Naive thymus-derived CD8-positive, alpha-beta T cell (primary cell): ENCODE measurements around the gene PTK6. TPM values are rescaled to one million over a fixed set of nuclear protein-coding genes. Genes with fewer than 3 reads are reported as not detected.
"Not testable (repeated sequence)": the region's sequence is repeated elsewhere in the genome, so short reads cannot be mapped to it uniquely, and the experiment has no call there.

ENCODE experiments used
- ATAC-seq, 2 donors: fragments of 150-1000 bp; cut with Tn5 transposase in 1 of 2; sonication (Bioruptor Pico), chemical (Tn5 transposase) in 1 of 2; 1 replicate in 1 of 2; 2 replicates in 1 of 2; pipeline ENCODE4 v1.10.0; 2021; ENCODE audit warnings: mild to moderate bottlenecking in 2 of 2, moderate library complexity in 2 of 2
- POLR2A ChIA-PET: fragments of 350-600 bp; sonication (Branson Sonifier 250); formaldehyde crosslinking; loops from one replicate; lab custom pipeline; 2021; ENCODE audit warnings: antibody characterized with exemption; lab: Charles Lee
- DNase-seq, 10 donors: peaks; one replicate each; pipeline versions ENCODE4 v3.0.0 to v3.0.0-alpha.2; 2020 to 2022
- H3K27ac Mint-ChIP-seq, 10 donors: one replicate each; pipeline ENCODE4 v1.8.0; 2020 to 2022; ENCODE audit warnings: mild to moderate bottlenecking in 10 of 10, mixed read lengths in 10 of 10, moderate library complexity in 4 of 10, inconsistent platforms in 1 of 10
- H3K27me3 Mint-ChIP-seq, 5 donors: one replicate each; pipeline ENCODE4 v1.8.0; 2021 to 2022; ENCODE audit warnings: mixed read lengths in 5 of 5
- H3K36me3 Mint-ChIP-seq, 3 donors: one replicate each; pipeline ENCODE4 v1.8.0; 2020 to 2022; ENCODE audit warnings: mixed read lengths in 3 of 3, mild to moderate bottlenecking in 2 of 3, inconsistent platforms in 1 of 3
- H3K4me1 Mint-ChIP-seq, 4 donors: one replicate each; pipeline ENCODE4 v1.8.0; 2021 to 2022; ENCODE audit warnings: mixed read lengths in 4 of 4
- H3K4me3 Mint-ChIP-seq, 10 donors: one replicate each; pipeline ENCODE4 v1.8.0; 2020 to 2022; ENCODE audit warnings: mild to moderate bottlenecking in 10 of 10, mixed read lengths in 10 of 10, moderate library complexity in 6 of 10, inconsistent platforms in 1 of 10
- H3K9me3 Mint-ChIP-seq, 9 donors: one replicate each; pipeline ENCODE4 v1.8.0; 2020 to 2022; ENCODE audit warnings: mixed read lengths in 9 of 9, mild to moderate bottlenecking in 3 of 9, inconsistent platforms in 1 of 9, moderate library complexity in 1 of 9
- polyA plus RNA-seq, 3 donors: library from polyadenylated mRNA; unstranded; fragments of 300-500 nt; fragmentation: Illumina TruSeq; gene quantifications; one replicate each; pipeline ENCODE4 v1.2.3, GENCODE V29; 2021
- total RNA-seq, 8 experiments: library from RNA in 2 of 8; stranded (reverse) in 2 of 8; gene quantifications; one replicate each; pipeline ENCODE4 v1.2.3 and lab custom pipeline; 2021 to 2026

PTK6 gene
- total and polyA plus RNA-seq, 5 experiments from 2014 or later = 0.09 to 0.44 (median 0.16) TPM

- Mint-ChIP-seq H3K9me3 (no peaks in the 10 kb centered on the region), H3K27ac (no peak overlapping the region), H3K36me3 (peaks cover 0 to 10% (median 5%) of the 10 kb centered on the region in 3 donors), H3K27me3 (no peaks in the 10 kb centered on the region), H3K4me3 (no peak overlapping the region), H3K4me1 (peaks cover 0 to 5% (median 1%) of the 10 kb centered on the region in 4 donors)
- ATAC-seq = no peak
- no peak for DNase-seq
- POLR2A ChIA-PET = interaction anchor here (0.9 kb wide), 1 partner anchor 77 kb away, joined by 3 read pairs; no protein-coding TSS in a partner anchor
These were observed 23.9 kb upstream of the PTK6 start for GRCh38 chr20:63560856-63561609.

DNA sequence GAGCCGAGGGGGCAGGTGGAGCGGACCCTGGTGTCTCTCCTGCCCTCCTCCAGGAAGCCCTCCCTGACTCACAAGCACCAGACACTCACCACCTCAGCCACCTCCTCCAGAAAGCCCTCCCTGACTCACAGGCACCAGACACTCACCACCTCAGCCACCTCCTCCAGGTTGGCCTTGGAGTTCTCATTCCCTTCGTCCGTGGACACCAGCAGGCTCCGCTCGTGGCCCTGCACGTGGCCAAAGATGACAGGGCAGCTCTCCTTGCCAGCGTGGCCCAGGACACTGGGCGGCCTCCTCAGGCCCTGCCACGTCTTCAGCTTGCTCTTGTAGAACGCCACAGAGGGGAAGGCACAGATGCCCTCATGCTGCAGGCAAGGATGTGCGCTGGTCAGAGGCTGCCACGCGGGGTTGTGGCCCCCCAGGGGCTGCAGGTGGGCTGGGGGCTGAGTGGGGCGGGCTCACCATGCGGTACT lies 23.2 kb upstream of the PTK6 start:
- no peaks in the 10 kb centered on the region for H3K9me3 Mint-ChIP-seq
- DNase-seq = no peak
- H3K4me1 Mint-ChIP-seq = peaks cover 0 to 5% (median 1%) of the 10 kb centered on the region in 4 donors
- no peak overlapping the region for H3K4me3 Mint-ChIP-seq
- POLR2A ChIA-PET = no interaction called here
- no peak overlapping the region for H3K27ac Mint-ChIP-seq
- ATAC-seq = no peak
- peaks cover 0 to 10% (median 5%) of the 10 kb centered on the region in 3 donors for H3K36me3 Mint-ChIP-seq
- H3K27me3 Mint-ChIP-seq = no peaks in the 10 kb centered on the region

DNA sequence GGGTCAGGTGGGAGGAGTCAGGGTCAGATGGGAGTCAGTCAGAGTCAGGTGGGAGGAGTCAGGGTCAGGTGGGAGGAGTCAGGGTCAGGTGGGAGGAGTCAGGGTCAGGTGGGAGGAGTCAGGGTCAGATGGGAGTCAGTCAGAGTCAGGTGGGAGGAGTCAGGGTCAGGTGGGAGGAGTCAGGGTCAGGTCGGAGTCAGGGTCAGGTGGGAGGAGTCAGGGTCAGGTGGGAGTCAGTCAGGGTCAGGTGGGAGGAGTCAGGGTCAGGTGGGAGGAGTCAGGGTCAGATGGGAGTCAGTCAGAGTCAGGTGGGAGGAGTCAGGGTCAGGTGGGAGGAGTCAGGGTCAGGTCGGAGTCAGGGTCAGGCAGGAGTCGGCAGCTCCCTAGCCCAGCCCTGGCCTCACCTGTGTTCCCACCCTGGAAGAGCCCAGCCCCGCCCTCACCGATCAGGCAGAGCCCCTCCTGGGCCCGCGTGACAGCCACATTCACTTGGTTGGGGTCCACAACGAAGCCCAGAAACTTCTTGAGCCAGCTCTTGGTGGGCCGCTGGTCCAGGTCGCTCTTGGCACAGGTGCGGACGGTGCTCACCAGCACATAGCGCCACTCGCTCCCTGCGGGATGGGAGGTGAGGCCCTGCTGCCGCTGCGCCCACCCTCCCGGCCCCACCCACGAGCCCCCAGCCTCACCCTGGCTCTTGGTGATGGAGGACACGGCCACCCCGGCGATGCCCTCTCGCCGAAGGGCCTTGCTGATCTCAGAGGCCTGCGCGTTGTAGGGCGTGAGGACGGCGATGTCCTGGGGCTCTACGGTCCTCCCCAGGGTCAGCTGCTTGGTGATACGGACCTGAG lies 22.5 kb upstream of the PTK6 start:
- DNase-seq = peak in 3 of 10 donors; percentile 46 to 65 (median 55)
- H3K4me1 Mint-ChIP-seq, H3K4me3 Mint-ChIP-seq, H3K9me3 Mint-ChIP-seq, POLR2A ChIA-PET, ATAC-seq, H3K27ac Mint-ChIP-seq, H3K27me3 Mint-ChIP-seq: not testable (repeated sequence)
- peaks cover 0 to 10% (median 5%) of the 10 kb centered on the region in 3 donors for H3K36me3 Mint-ChIP-seq

DNA sequence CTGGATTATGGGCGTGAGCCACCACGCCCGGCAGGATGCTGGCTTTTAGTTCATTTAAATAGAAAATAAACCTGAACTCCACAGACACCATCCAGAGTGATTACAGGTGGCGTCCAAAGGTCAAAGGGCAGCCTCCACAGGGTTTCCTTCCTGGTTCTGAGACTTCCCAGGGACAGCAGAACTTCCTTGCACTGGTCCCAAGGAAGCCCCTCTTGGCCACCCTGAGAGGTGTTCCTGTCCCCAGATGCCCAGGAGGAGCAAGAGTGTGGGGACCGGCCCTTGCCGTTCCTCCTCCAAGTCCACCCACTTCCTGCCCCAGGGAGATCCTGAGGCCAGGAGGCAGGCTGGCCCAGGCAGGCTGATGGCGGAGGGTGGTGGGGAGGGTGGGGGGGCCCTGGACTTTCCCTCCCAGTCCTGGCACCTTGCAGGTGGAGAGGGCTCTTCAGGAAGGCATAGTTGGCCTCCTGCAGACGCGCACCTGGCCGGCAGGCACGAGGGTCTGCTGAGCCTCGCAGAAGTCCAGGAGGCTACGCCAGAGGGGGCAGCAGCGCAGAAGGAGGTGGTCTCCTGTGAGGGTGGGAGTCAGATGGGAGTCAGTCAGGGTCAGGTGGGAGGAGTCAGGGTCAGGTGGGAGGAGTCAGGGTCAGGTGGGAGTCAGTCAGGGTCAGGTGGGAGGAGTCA lies 21.8 kb upstream of the PTK6 start:
- Mint-ChIP-seq H3K27ac (no peak overlapping the region), H3K27me3 (no peaks in the 10 kb centered on the region), H3K4me3 (no peak overlapping the region), H3K36me3 (peaks cover 0 to 10% (median 5%) of the 10 kb centered on the region in 3 donors), H3K4me1 (peaks cover 0 to 7% (median 5%) of the 10 kb centered on the region in 4 donors), H3K9me3 (no peaks in the 10 kb centered on the region)
- POLR2A ChIA-PET = interaction anchor here (0.7 kb wide), 1 partner anchor 10 kb away, joined by 3 read pairs; no protein-coding TSS in a partner anchor
- no peak for DNase-seq
- no peak for ATAC-seq

- Mint-ChIP-seq H3K4me3 (peak overlapping the region in 2 of 10 donors; percentile 48 to 68), H3K27me3 (no peaks in the 10 kb centered on the region), H3K27ac (peak overlapping the region in 1 of 10 donors; percentile 87), H3K36me3 (peaks cover 0 to 10% (median 5%) of the 10 kb centered on the region in 3 donors), H3K9me3 (no peaks in the 10 kb centered on the region), H3K4me1 (peaks cover 8 to 15% (median 12%) of the 10 kb centered on the region in 4 donors)
- DNase-seq (no peak), ATAC-seq (no peak)
- POLR2A ChIA-PET = interaction anchor here (0.6 to 0.7 kb wide), 2 partner anchors 77 to 342 kb away, joined by 3 to 6 read pairs; no protein-coding TSS in a partner anchor
These were observed 20.3 kb upstream of the PTK6 start for GRCh38 chr20:63557481-63557891.

GRCh38 chr20:63556873-63557478 lies 19.8 kb upstream of the PTK6 start:
- Mint-ChIP-seq H3K4me3 (peak overlapping the region in 2 of 10 donors; percentile 48 to 68), H3K27ac (peak overlapping the region in 1 of 10 donors; percentile 87), H3K36me3 (peaks cover 0 to 10% (median 5%) of the 10 kb centered on the region in 3 donors), H3K27me3 (no peaks in the 10 kb centered on the region), H3K4me1 (peaks cover 10 to 19% (median 15%) of the 10 kb centered on the region in 4 donors), H3K9me3 (no peaks in the 10 kb centered on the region)
- ATAC-seq = no peak
- no peak for DNase-seq
- POLR2A ChIA-PET = interaction anchor here (0.6 to 0.7 kb wide), 3 partner anchors 11 to 342 kb away, joined by 3 to 6 read pairs (median 4); no protein-coding TSS in a partner anchor

DNA sequence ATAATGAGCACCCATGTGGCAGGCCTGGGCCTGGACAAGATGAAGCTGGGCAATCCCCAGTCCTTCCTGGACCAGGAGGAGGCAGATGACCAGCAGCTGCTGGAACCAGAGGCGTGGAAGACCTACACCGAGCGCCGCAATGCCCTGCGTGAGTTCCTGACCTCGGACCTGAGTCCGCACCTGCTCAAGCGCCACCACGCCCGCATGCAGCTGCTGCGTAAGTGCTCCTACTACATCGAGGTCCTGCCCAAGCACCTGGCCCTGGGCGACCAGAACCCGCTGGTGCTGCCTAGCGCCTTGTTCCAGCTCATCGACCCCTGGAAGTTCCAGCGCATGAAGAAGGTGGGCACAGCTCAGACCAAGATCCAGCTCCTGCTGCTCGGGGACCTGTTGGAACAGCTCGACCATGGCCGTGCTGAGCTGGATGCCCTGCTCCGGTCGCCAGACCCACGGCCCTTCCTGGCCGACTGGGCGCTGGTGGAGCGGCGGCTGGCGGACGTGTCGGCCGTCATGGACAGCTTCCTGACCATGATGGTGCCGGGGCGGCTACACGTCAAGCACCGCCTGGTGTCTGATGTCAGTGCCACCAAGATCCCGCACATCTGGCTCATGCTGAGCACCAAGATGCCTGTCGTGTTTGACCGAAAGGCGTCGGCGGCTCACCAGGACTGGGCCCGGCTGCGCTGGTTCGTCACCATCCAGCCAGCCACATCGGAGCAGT lies 18.6 kb upstream of the PTK6 start:
- no peak for DNase-seq
- no peak overlapping the region for H3K27ac Mint-ChIP-seq
- POLR2A ChIA-PET = interaction anchor here (1.1 to 4.1 kb wide), 3 partner anchors 11 to 80 kb away, joined by 3 to 37 read pairs (median 4); no protein-coding TSS in a partner anchor
- peaks cover 13 to 26% (median 19%) of the 10 kb centered on the region in 4 donors for H3K4me1 Mint-ChIP-seq
- H3K36me3 Mint-ChIP-seq = peaks cover 0 to 6% (median 5%) of the 10 kb centered on the region in 3 donors
- no peaks in the 10 kb centered on the region for H3K9me3 Mint-ChIP-seq
- H3K27me3 Mint-ChIP-seq = peaks cover 0 to 2% (median 0%) of the 10 kb centered on the region in 5 donors
- H3K4me3 Mint-ChIP-seq = no peak overlapping the region
- no peak for ATAC-seq

DNA sequence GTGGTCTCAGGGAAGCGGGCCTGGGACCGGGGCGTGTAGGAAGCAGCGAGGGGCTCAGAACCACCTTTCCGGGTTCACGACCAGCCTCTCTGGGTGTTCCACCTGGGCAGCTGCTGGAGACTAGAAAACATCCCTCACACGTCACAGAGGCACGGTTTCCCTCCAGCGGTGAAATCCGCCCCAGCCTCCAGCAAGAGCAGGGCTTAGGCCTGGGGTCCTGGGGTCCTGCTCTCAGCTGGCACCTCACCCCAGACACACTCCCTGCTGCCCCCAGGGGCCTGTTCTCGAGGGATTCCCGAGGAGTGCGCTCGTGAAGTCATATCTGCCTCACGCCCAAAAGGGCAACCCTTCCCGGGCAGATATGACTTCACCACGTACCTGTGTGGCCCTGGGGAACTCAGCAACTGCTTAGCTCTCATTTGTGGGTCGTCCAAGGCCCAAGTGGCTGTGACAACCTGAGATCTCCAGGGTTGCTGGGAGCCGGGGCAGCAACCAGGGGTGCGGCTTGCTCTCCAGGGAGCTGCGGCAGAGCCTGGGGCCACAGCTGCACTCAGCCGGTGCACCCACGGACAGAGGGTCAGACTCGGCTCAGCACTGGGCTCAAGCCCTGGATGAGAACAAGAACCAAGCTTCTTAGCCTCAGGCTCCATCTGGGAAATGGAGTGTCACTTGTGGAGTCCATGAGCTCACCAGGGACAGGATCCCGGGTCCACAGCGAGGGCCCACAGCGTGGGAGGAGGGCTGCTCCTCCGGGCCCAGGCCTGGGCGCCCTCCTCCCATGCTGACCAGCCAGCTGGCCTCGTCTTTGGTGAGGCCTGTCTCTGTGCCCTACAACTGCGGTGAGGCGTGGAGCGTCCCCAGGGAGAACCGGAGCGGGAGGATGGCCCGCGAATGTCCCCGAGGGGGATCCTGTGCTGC lies 17.4 kb upstream of the PTK6 start:
- DNase-seq (peak in 1 of 10 donors; percentile 42), ATAC-seq (peak; percentile 4 to 5)
- peaks cover 0 to 4% (median 0%) of the 10 kb centered on the region in 5 donors for H3K27me3 Mint-ChIP-seq
- H3K27ac Mint-ChIP-seq = peak overlapping the region in 6 of 10 donors; percentile 25 to 90 (median 86)
- H3K36me3 Mint-ChIP-seq = peaks cover 0 to 2% (median 1%) of the 10 kb centered on the region in 3 donors
- H3K9me3 Mint-ChIP-seq = no peaks in the 10 kb centered on the region
- H3K4me3 Mint-ChIP-seq = peak overlapping the region; percentile 67 to 84 (median 76)
- POLR2A ChIA-PET = interaction anchor here (0.6 to 4.1 kb wide), 9 partner anchors 12 to 226 kb away, joined by 3 to 37 read pairs (median 4); partner anchors contain the start of gene PPDPF
- peaks cover 11 to 28% (median 24%) of the 10 kb centered on the region in 4 donors for H3K4me1 Mint-ChIP-seq

- Mint-ChIP-seq H3K4me1 (peaks cover 11 to 31% (median 27%) of the 10 kb centered on the region in 4 donors), H3K4me3 (peak within 1 kb of the TSS; percentile 72 to 85 (median 79)), H3K27ac (peak within 1 kb of the TSS; percentile 25 to 97 (median 90)), H3K27me3 (peaks cover 0 to 9% (median 2%) of the 10 kb centered on the region in 5 donors), H3K9me3 (no peaks in the 10 kb centered on the region), H3K36me3 (no peaks in the 10 kb centered on the region)
- POLR2A ChIA-PET = interaction anchor here (1.0 to 4.1 kb wide), 4 partner anchors 13 to 33 kb away, joined by 4 to 37 read pairs (median 6); partner anchors contain the start of gene PPDPF
- DNase-seq (peak in 5 of 10 donors; percentile 22 to 73 (median 51)), ATAC-seq (peak; percentile 7 to 22)
These were observed 16.7 kb upstream of the PTK6 start, which contains the start of gene FNDC11 for GRCh38 chr20:63553933-63554290. TSS of gene FNDC11 (plus strand) at chr20:63554159. CDS start at chr20:63555664, 1,505 bp downstream.
